ENCODE results near the gene IQGAP2.

IQGAP2 gene

DNA sequence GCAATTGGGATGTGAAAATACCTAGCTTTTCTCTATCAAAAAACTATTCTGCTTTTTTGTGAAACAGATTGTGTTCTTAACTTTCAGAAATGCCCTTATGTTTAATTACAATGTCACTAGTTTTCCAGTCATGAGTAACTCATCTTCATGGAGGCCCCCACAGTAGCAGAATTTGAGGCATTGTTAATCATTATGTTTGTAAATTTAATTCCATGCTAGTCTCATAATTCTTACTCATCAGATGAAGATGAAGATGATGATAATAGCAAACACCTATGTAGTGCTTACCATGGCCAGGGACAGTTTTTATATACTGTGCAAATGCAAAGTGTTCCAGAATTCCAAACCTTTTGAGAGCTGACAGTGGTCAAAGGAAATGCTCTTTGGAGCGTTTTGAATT lies 285.1 kb downstream of the IQGAP2 start:
- TF ChIP-seq, protein P1, sequence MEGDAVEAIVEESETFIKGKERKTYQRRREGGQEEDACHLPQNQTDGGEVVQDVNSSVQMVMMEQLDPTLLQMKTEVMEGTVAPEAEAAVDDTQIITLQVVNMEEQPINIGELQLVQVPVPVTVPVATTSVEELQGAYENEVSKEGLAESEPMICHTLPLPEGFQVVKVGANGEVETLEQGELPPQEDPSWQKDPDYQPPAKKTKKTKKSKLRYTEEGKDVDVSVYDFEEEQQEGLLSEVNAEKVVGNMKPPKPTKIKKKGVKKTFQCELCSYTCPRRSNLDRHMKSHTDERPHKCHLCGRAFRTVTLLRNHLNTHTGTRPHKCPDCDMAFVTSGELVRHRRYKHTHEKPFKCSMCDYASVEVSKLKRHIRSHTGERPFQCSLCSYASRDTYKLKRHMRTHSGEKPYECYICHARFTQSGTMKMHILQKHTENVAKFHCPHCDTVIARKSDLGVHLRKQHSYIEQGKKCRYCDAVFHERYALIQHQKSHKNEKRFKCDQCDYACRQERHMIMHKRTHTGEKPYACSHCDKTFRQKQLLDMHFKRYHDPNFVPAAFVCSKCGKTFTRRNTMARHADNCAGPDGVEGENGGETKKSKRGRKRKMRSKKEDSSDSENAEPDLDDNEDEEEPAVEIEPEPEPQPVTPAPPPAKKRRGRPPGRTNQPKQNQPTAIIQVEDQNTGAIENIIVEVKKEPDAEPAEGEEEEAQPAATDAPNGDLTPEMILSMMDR (IDR thresholded peaks at IDR 0.05; ENCODE audit: low read depth, low read length, poor library complexity, severe bottlenecking), result no peak
- TF ChIP-seq EZH2phosphoT487 (IDR thresholded peaks at IDR 0.05; ENCODE audit: borderline replicate concordance, low read length), result no peak
- Histone ChIP-seq H4K20me1 (ENCODE audit: control insufficient read depth, insufficient read depth, low read depth, low read length) (no peaks in the 10 kb centered on the region), H3K9me2 (replicated peaks; ENCODE audit: control insufficient read depth, low read length) (no peaks in the 10 kb centered on the region), H3K27ac (ENCODE audit: low read depth, low read length) (no peak overlapping the region), H3K79me2 (ENCODE audit: control insufficient read depth, low read length) (no peaks in the 10 kb centered on the region), H3K4me3 (ENCODE audit: low read length) (no peak overlapping the region), H3K9me3 (ENCODE audit: control insufficient read depth, insufficient read depth, low read length) (no peaks in the 10 kb centered on the region), H3K36me3 (ENCODE audit: control insufficient read depth, low read length) (peaks cover 29% of the 10 kb centered on the region), H3F3A (ENCODE audit: control insufficient read depth, insufficient read depth) (peaks cover 2% of the 10 kb centered on the region; the same call in 1 of the 2 replicates), H3K27me3 (ENCODE audit: control insufficient read depth, low read length) (no peaks in the 10 kb centered on the region), H3K4me1 (ENCODE audit: control insufficient read depth, low read length) (no peaks in the 10 kb centered on the region), H3K4me2 (ENCODE audit: low read length) (no peak overlapping the region)

DNA sequence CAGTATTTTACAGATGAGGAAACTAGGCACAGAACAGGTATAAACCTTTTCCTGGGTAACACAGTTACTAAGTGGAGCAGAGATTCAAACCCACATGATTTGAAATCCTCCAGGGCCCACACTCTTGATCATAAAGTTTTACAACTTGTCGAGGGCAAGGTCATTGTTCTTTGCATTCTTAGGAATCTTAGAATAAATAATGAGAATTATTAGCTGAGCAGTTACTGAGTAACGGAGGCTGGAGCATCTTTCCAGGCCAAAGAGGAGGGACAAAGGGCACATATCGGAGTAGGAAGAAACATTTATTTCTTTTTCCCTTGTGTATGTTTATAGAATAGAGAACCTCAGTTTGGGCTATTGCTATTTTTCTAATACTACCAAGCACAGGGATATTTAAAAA lies 285.8 kb downstream of the IQGAP2 start:
- no peak overlapping the region for H3K27ac ChIP-seq (ENCODE audit: low read depth, low read length)
- H3K36me3 ChIP-seq (ENCODE audit: control insufficient read depth, low read length), result peaks cover 29% of the 10 kb centered on the region
- H3K9me3 ChIP-seq (ENCODE audit: control insufficient read depth, insufficient read depth, low read length), result no peaks in the 10 kb centered on the region
- TF ChIP-seq, protein P1 (IDR thresholded peaks at IDR 0.05; ENCODE audit: low read depth, low read length, poor library complexity, severe bottlenecking), result no peak
- TF ChIP-seq EZH2phosphoT487 (IDR thresholded peaks at IDR 0.05; ENCODE audit: borderline replicate concordance, low read length), result no peak
- H3K4me3 ChIP-seq (ENCODE audit: low read length), result no peak overlapping the region
- H3K4me2 ChIP-seq (ENCODE audit: low read length), result no peak overlapping the region
- no peaks in the 10 kb centered on the region for H3K27me3 ChIP-seq (ENCODE audit: control insufficient read depth, low read length)
- no peaks in the 10 kb centered on the region for H3K79me2 ChIP-seq (ENCODE audit: control insufficient read depth, low read length)
- H4K20me1 ChIP-seq (ENCODE audit: control insufficient read depth, insufficient read depth, low read depth, low read length), result no peaks in the 10 kb centered on the region
- H3K9me2 ChIP-seq (replicated peaks; ENCODE audit: control insufficient read depth, low read length), result no peaks in the 10 kb centered on the region
- H3F3A ChIP-seq (ENCODE audit: control insufficient read depth, insufficient read depth), result peaks cover 2% of the 10 kb centered on the region; the same call in 1 of the 2 replicates
- H3K4me1 ChIP-seq (ENCODE audit: control insufficient read depth, low read length), result no peaks in the 10 kb centered on the region

DNA sequence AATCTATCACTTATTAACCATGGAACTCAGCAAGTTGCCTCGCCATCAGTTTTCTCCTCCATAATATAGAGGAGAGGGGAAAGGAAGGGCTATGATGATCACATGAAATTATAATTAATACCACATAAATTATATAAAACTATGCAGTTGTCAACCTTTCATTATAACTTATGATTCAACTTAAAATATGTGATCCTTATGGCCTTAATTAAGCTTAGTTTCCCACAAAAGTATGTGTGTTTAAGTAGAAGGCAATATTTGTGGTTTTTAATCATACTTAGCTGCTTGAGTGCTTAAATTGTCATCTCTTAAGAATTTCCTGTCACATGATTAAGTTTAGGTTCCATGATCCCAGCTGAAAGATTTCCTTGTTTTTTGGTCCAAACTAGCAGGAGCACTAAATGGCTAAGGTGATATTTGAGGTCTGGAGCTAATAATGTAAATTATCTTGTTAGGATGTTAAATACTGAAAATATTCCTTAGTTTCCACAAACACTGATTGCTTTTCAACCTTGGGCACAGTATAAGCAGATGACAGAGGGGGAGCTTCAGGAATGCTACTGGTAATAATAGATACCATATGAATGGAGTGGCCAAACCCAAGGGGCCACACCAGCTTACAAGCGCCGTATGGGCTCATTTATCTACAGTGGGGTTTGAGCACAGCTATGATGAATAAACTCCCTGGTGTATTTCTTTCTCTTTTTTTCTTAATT lies 286.4 kb downstream of the IQGAP2 start:
- TF ChIP-seq, protein P1 (IDR thresholded peaks at IDR 0.05; ENCODE audit: low read depth, low read length, poor library complexity, severe bottlenecking), result no peak
- Histone ChIP-seq H3K36me3 (ENCODE audit: control insufficient read depth, low read length) (peaks cover 28% of the 10 kb centered on the region), H4K20me1 (ENCODE audit: control insufficient read depth, insufficient read depth, low read depth, low read length) (no peaks in the 10 kb centered on the region), H3K79me2 (ENCODE audit: control insufficient read depth, low read length) (no peaks in the 10 kb centered on the region), H3K9me2 (replicated peaks; ENCODE audit: control insufficient read depth, low read length) (no peaks in the 10 kb centered on the region), H3K4me2 (ENCODE audit: low read length) (no peak overlapping the region), H3K4me3 (ENCODE audit: low read length) (no peak overlapping the region), H3K9me3 (ENCODE audit: control insufficient read depth, insufficient read depth, low read length) (no peaks in the 10 kb centered on the region), H3F3A (ENCODE audit: control insufficient read depth, insufficient read depth) (peaks cover 2% of the 10 kb centered on the region; the same call in 1 of the 2 replicates), H3K27me3 (ENCODE audit: control insufficient read depth, low read length) (no peaks in the 10 kb centered on the region), H3K27ac (ENCODE audit: low read depth, low read length) (no peak overlapping the region), H3K4me1 (ENCODE audit: control insufficient read depth, low read length) (no peaks in the 10 kb centered on the region)

All from DOHH2 (cell line).